ENCODE results near the gene FAM174C.

FAM174C gene

DNA sequence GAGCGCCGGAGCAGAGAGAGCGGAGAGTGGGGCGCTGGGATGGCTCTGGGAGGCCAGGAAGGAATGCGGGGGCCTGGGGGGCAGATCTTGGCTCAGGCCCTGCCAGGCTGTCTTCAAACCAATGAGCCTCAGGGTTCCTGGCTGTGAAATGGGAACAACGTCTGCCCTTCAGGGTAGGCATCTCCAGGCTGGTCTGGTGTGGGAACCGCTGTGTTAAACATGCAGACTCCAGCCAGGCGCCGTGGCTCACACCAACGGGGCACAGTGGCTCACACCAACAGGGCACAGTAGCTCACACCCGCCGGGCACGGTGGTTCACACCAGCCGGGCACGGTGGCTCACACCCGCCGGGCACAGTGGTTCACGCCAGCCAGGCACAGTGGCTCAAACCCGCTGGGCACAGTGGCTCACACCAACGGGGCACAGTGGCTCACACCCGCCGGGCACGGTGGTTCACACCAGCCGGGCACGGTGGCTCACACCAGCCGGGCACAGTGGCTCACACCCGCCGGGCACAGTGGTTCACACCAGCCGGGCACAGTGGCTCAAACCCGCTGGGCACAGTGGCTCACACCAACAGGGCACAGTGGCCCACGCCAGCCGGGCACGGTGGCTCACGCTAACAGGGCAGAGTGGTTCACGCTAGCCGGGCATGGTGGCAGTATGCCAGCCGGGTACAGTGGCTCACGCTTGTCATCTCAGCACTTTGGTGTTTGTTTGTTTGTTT is 50.4 kb downstream of the FAM174C start:
- no peak for DNase-seq

DNA sequence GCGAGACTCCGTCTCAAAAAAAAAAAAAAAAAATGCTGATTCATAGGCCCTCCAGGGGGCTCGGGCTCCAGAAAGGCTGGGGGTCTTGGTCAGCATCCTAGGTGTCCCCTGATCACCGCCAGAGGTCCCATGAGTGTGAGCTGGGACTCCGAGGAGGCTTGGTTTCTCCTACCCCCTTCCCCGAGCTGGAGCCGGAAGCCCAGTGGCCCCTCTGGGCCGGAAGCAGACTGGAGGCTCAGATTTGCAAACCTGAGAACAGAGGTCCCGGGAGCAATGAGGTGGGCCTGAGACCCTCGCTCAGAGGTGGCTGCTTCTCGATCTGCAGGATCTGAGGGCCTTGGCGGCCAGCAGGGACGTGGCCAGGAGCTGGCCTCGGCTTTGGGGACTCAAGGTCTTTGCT is 51.8 kb downstream of the FAM174C start:
- DNase-seq, result no peak

Measured in fibroblast of skin of back (primary cell).